Measurements from ENCODE around the gene DNM3.
"Not testable (repeated sequence)": the region's sequence is repeated elsewhere in the genome, so short reads cannot be mapped to it uniquely, and the experiment has no call there.

The DNM3 gene

GRCh38 chr1:172277275-172277674 lies 436.0 kb downstream of the DNM3 start:
- no peak for DNase-seq (ENCODE audit: low read depth in 2 of 2)

DNA sequence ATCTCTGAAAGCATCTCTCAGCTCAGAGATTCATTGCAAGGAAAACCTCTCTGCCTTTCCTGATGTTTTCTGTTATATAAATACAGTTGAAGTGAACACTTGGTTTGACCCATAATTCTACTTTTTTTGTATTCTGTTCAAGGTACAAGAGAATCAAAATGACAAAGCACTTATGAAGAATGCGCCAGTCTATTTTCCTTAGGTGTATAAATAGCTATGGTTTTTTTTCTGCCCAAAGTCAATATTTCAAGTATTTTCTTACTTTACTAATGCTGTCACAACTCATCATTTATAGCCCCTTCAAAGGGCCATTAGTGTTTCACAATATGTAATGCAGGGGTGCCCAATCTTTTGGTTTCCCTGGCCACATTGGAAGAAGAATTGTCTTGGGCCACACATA lies 436.7 kb downstream of the DNM3 start:
- no peak for DNase-seq (ENCODE audit: low read depth in 2 of 2)

DNA sequence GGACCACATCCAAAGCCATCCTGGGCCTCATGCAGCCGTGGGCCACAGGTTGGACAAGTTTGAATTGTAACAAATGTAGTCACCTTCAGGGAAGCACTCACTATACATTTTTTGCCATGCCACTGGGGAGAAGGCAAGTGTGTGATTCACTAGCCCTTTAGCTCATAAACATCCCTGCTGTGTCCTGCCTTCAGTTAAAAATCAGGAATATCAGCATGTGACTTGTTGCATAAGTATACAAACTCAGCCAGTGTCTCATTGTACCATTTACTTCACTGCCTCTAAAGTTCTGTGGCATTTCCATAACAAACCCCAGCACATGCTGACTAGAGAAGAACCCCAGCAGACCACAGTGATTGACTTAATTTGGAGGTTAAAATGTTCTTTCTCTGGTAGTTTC lies 437.2 kb downstream of the DNM3 start:
- no peak for DNase-seq (ENCODE audit: low read depth in 2 of 2)

DNA sequence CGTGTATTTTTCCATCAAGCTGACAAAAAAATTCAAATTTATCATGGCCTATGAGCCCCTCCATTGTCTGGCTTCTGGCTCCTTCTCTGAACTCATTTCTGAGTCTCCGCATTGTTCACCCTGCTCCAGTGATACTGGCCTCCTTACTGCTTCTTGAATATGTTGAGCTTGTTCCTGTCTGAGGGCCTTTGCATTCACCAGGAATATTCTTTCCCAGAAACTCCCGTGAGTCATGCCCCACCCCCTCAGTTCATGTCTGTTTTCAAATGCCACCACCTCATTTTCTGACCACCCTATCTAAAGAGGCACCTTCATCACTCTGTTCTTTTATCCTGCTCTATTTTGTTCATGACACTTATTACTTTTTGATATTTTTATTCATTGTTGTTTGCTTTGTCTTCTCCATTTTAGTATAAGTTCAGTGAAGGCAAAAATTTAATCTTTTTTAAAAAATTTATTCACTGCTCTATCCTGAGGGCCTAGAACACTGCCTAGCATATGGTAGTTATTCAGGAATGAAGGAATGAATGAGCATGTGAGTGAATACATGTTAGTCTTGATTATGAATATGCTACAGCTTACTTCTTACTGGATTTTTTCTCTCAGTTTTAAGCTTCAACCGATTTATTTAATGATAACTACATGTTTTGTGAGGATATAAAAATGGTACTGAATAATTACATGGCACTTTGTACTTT lies 438.8 kb downstream of the DNM3 start:
- DNase-seq (ENCODE audit: low read depth in 2 of 2): no peak

DNA sequence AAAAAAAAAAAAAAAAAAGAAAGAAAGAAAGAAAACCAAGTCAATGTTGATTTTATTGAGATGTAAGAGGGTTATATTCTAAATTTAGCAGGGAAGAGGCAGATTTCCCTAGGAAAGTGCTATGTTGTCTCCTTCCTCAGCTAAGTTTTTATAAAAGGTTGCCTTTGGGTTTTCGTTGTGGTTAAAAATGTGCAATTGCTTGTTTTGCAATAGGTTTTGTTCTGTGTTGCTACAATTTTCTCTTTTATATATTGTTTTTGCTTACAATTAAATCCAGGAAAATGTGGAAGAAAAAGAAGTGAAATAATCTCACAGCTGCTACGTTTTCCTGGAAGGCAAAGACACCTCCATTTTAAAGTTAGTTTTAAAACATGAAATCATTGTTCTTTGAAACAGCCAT lies 442.5 kb downstream of the DNM3 start:
- no peak for DNase-seq (ENCODE audit: low read depth in 2 of 2)

DNA sequence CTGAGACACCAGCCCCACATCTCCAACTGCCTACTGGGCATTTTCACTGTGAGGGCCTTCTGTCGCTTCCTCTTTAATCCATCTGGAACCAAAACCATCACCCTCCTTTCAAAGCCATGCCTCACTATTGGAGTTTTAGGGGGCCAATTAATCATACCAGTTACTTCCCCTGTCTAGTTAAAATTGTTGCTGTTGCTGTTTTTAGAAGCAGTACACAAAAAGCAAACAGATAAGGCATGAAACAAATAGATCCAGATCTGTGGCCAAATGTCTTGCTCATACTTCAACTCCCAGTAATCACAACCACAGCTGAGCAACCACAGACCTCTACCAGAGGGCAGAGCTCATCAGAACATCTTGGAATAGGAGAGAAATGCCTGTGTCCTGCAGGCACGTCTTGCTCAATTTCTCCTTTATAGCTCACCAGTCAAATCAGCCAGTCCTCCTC lies 445.4 kb downstream of the DNM3 start:
- no peak for DNase-seq (ENCODE audit: low read depth in 2 of 2)

DNA sequence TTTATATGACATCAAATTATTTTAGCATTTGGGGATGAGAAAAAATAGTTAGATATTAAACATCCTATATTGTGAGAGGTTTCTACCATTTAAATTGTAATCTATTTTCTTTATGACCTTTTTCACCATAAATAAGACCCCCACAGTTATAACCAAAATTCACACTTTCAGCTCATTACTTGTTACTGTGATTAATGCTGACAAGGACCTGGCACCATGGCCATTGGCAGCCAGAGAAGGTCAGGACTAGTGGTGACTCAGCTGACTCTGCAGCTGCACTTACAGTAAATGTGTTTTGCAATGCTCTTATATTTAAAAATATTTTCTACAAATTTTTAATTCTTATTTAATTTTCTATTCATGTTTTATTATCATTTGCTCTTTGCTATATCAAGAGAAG lies 445.9 kb downstream of the DNM3 start:
- DNase-seq (ENCODE audit: low read depth in 2 of 2): no peak

- no peak for DNase-seq (ENCODE audit: low read depth in 2 of 2)
Observed at GRCh38 chr1:172288581-172288980, 447.3 kb downstream of the DNM3 start.

DNA sequence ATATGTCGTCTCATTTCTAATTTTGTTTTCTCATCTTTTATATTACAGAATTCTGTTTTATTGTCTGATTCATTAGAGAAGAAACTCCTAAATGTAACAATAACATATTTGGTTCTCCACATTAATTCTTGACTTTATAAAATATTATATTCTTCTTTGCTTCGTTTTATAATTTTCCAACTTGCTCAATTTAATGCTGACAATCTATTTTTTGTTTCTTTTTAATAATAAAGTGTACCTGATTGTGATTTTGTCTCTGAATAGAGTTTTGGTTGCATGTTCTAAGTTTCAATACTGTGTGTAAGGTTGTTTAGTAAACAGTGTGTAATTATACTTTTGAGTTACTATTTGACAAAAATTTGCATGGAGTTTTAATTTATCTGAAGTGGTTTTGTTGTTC lies 448.1 kb downstream of the DNM3 start:
- no peak for DNase-seq (ENCODE audit: low read depth in 2 of 2)

- no peak for DNase-seq (ENCODE audit: low read depth in 2 of 2)
Observed at GRCh38 chr1:172292840-172293239, 451.5 kb downstream of the DNM3 start.

DNA sequence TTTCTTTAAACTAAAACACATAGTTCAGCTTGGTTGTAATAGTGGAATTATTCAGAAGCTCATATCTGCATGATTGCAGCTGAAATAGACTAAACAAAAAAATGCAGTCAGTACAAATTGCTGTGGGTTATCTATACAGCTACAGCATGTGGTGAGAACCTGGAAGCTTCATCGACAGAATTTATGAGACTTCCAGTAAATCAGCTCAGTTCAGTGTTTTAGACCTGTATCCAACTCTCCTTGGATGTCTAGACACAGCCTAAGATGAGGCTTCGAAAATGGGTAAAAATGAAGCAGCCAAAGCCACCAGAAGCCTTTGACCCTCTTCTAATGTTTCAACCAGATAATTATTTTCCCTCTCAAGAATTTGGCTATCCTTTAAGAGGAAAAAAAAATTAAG lies 452.1 kb downstream of the DNM3 start:
- DNase-seq (ENCODE audit: low read depth in 2 of 2): no peak

DNA sequence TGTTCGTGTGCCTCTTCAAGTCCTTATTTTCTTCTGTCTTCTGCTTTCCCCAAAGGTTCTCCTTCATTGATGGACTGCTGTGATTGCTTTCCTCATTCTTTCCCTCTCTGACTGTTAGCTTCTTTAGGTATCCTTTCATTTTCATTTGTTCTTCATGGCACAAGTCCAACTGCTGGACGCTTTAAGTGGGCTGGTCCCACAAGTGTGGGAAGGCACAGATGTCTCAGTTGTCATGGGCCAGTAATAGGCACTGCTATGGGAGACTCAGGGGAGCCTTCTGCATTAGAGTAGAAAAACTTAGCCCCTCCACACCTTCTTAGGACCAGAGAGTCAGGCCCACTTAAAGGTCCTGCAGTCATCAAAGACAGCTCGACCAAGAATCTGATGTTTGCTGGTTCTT lies 456.8 kb downstream of the DNM3 start:
- DNase-seq (ENCODE audit: low read depth in 2 of 2): no peak

- DNase-seq (ENCODE audit: low read depth in 2 of 2): no peak
Observed at GRCh38 chr1:172298911-172299310, 457.6 kb downstream of the DNM3 start.

DNA sequence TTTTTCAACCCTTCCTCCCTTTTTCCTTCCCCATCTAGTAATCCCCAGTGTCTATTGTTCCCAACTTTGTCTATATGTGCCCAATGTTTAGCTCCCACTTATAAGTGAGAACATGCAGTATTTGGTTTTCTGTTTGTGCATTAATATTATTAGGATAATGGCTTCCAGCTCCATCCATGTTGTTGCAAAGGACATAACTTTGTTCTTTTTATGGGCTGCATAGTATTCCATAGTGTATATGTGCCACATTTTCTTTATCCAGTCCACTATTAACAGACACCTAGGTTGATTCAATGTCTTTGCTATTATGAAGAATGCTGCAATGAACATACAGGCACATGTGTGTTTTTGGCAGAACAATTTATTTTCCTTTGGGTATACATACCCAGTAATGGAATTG lies 458.2 kb downstream of the DNM3 start:
- no peak for DNase-seq (ENCODE audit: low read depth in 2 of 2)

GRCh38 chr1:172307508-172307907 lies 466.2 kb downstream of the DNM3 start:
- not testable (repeated sequence) for DNase-seq (ENCODE audit: low read depth in 2 of 2)

- no peak for DNase-seq (ENCODE audit: low read depth in 2 of 2)
Observed at GRCh38 chr1:172308142-172308541, 466.8 kb downstream of the DNM3 start.

DNA sequence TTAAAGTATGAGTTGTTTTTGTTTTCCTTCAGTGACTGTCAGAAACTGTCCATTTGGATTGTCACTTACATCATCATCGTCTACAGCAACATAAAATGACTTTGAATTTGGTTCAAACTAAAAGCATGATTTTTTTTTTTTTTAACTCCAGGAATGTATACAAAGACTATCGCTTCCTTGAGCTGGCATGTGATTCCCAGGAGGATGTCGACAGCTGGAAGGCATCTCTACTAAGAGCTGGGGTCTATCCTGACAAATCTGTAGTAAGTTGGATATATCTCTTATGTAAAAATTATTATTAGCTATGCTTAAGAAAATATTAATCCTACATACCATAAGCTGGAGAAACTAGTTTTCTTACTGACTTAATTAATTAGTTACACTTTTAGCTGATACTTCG lies 467.3 kb downstream of the DNM3 start:
- no peak for DNase-seq (ENCODE audit: low read depth in 2 of 2)

- no peak for DNase-seq (ENCODE audit: low read depth in 2 of 2)
Observed at GRCh38 chr1:172320733-172321132, 479.4 kb downstream of the DNM3 start.

GRCh38 chr1:172321451-172321850 lies 480.2 kb downstream of the DNM3 start:
- no peak for DNase-seq (ENCODE audit: low read depth in 2 of 2)

GRCh38 chr1:172322219-172323061 lies 481.1 kb downstream of the DNM3 start:
- no peak for DNase-seq (ENCODE audit: low read depth in 2 of 2)

DNA sequence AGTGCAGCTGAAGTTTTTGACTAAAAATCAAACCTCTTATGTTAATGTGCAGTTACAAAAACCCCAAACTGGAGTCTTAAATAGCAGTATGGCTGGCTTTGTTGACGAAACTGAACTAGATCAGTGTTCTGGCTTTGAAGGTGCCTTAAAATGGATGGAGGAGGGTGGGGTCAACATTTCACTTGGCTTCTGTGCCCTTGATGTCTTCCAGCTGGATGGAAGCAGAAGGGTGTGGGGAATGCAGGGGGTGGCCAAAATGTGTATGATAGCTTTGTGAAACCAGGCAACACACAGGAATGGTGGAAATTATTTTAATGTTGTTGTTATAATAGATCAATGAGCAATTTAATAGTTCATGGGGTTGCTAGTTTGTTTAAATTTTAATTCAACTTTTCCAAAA lies 482.4 kb downstream of the DNM3 start:
- DNase-seq (ENCODE audit: low read depth in 2 of 2): no peak

GRCh38 chr1:172324086-172324485 lies 482.8 kb downstream of the DNM3 start:
- no peak for DNase-seq (ENCODE audit: low read depth in 2 of 2)

- DNase-seq (ENCODE audit: low read depth in 2 of 2): no peak
Observed at GRCh38 chr1:172324761-172325160, 483.5 kb downstream of the DNM3 start.

All from stimulated activated CD8-positive, alpha-beta memory T cell treated with anti-CD3 and anti-CD28 coated beads, Interleukin-15, amount 100 ng/mL, for 4 hours (primary cell).